OCI-LY3 (cell line): ENCODE measurements around the gene CHAC1.
"Not testable (repeated sequence)": the region's sequence is repeated elsewhere in the genome, so short reads cannot be mapped to it uniquely, and the experiment has no call there.

ENCODE experiments used
- H2AFZ ChIP-seq: fragments of 200-600, 300-600 bp; shearing (Covaris generic); 2 replicates; pipeline ENCODE4 v1.6.0; 2014; ENCODE audit warnings: antibody characterized with exemption, low read depth, low read length
- H3K27ac ChIP-seq: fragments of 200-600, 300-600 bp; sonication (generic); 2 replicates; pipeline ENCODE4 v1.5.1; 2014; ENCODE audit warnings: mild to moderate bottlenecking, low read length, moderate library complexity, mixed read lengths
- H3K27me3 ChIP-seq: fragments of 200-600, 300-600 bp; sonication (generic); 2 replicates; pipeline ENCODE4 v1.6.1; 2014; ENCODE audit warnings: low read depth, low read length, mixed read lengths
- H3K36me3 ChIP-seq: fragments of 200-600, 300-600 bp; sonication (generic); replicated peaks from 2 replicates; pipeline ENCODE3; 2014; ENCODE audit warnings: low read depth, low read length, mixed read lengths
- H3K4me1 ChIP-seq: fragments of 300-600, 200-600 bp; sonication (generic); 2 replicates; pipeline ENCODE4 v1.6.1; 2014; ENCODE audit warnings: low read length, mixed read lengths
- H3K4me2 ChIP-seq: fragments of 200-600, 300-600 bp; sonication (generic); 2 replicates; pipeline ENCODE4 v1.6.1; 2014; ENCODE audit warnings: low read length, mixed read lengths
- H3K4me3 ChIP-seq: fragments of 300-600, 200-600 bp; sonication (generic); 2 replicates; pipeline ENCODE4 v1.5.1; 2014; ENCODE audit warnings: antibody characterized with exemption, mild to moderate bottlenecking, low read length, moderate library complexity
- H3K79me2 ChIP-seq: fragments of 300-600, 200-600 bp; shearing (Covaris generic); 2 replicates; pipeline ENCODE4 v1.6.1; 2014; ENCODE audit warnings: mild to moderate bottlenecking, low read length, mixed read lengths
- H3K9ac ChIP-seq: fragments of 300-600, 200-600 bp; shearing (Covaris generic); 2 replicates; pipeline ENCODE4 v1.6.0; 2014; ENCODE audit warnings: mild to moderate bottlenecking, low read length, moderate library complexity
- H3K9me3 ChIP-seq: fragments of 200-600, 300-600 bp; shearing (Covaris generic); 2 replicates; pipeline ENCODE4 v1.6.1; 2014; ENCODE audit warnings: low read length, mixed read lengths; ENCODE audit not compliant: insufficient read depth
- H4K20me1 ChIP-seq: fragments of 200-600, 300-600 bp; sonication (generic); 2 replicates; pipeline ENCODE4 v1.6.1; 2016; ENCODE audit warnings: low read length, mixed read lengths; ENCODE audit not compliant: insufficient read depth
- EZH2phosphoT487 ChIP-seq: fragments of 200-600 bp; shearing (Covaris generic); IDR thresholded peaks from 2 replicates; pipeline ENCODE4 v1.6.1; 2018; ENCODE audit warnings: antibody characterized with exemption, mixed run types, low read depth
- TF ChIP-seq, protein P1 (sequence below): fragments of 200-600, 300-600 bp; sonication (generic); IDR thresholded peaks from 2 replicates; pipeline ENCODE4 v1.5.1; 2014; ENCODE audit warnings: antibody characterized with exemption, low read length, low read depth

CHAC1 gene

DNA sequence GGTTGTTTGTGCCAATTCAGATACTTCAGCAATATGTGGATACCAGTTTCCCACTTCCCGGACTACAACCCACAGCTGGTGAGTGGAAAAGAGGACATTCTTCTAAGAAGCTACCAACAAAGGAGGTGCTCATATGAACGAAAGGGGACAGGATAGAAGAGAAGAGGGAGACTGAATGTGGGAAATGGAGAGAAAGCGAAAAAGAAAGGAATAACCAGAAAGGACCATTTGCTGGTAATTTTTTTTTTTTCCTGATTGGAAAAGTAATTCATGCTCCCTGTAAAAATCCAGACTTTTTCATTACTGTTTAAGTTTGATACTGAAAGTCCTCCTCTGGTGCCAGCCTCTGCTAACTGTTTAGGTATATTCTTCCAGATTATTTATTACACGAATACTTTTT lies 1.5 kb upstream of the CHAC1 start:
- H3K27me3 ChIP-seq = no peaks in the 10 kb centered on the region
- H3K9ac ChIP-seq = peak overlapping the region; percentile 71
- peak overlapping the region; percentile 79 for H3K4me2 ChIP-seq
- no peaks in the 10 kb centered on the region for H3K79me2 ChIP-seq
- H4K20me1 ChIP-seq = no peaks in the 10 kb centered on the region
- H3K4me1 ChIP-seq = peaks cover 14% of the 10 kb centered on the region
- H3K27ac ChIP-seq = no peak overlapping the region
- peak overlapping the region; percentile 77 for H3K4me3 ChIP-seq
- no peaks in the 10 kb centered on the region for H3K9me3 ChIP-seq
- TF ChIP-seq EZH2phosphoT487 = no peak
- TF ChIP-seq, protein P1, sequence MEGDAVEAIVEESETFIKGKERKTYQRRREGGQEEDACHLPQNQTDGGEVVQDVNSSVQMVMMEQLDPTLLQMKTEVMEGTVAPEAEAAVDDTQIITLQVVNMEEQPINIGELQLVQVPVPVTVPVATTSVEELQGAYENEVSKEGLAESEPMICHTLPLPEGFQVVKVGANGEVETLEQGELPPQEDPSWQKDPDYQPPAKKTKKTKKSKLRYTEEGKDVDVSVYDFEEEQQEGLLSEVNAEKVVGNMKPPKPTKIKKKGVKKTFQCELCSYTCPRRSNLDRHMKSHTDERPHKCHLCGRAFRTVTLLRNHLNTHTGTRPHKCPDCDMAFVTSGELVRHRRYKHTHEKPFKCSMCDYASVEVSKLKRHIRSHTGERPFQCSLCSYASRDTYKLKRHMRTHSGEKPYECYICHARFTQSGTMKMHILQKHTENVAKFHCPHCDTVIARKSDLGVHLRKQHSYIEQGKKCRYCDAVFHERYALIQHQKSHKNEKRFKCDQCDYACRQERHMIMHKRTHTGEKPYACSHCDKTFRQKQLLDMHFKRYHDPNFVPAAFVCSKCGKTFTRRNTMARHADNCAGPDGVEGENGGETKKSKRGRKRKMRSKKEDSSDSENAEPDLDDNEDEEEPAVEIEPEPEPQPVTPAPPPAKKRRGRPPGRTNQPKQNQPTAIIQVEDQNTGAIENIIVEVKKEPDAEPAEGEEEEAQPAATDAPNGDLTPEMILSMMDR = no peak
- H3K36me3 ChIP-seq = peaks cover 3% of the 10 kb centered on the region
- 0 out of 2 replicates have a peak overlapping the region, but pooled peaks have one; percentile 50 for H2AFZ ChIP-seq

DNA sequence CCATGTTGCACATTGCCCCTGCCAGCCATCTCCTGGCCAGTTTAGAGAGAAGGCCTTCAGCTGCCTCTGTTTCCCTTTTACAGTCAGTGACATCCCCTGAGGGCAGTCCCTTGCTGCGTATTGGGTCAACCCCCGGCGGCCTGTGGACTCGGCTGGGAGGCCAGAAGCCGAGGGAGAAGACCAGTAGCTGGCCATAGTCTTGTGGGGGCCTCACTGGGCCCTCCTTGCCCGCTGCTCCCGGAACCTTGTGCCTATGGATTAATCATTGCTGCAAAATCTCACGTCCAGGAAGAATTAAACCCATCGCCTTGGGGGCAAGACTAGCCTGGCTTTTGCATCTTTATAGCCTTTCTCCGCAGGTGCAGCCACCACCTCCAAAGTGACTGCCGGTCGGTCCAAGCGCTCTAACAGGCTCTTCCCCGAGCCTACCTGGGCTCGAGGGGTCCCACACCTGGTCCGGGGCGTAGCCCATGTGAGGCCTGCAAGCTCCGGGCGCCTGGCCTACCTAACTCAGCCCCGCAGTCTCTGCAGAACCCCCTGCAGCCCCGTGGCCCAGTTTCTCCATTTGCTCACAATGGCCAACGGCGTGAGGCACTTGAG lies 870 bp upstream of the CHAC1 start:
- Histone ChIP-seq H3K4me3 (peak overlapping the region; percentile 77), H3K27ac (peak overlapping the region; percentile 53), H3K4me2 (peak overlapping the region; percentile 79), H3K4me1 (peaks cover 14% of the 10 kb centered on the region), H3K79me2 (no peaks in the 10 kb centered on the region), H3K27me3 (no peaks in the 10 kb centered on the region), H3K9me3 (no peaks in the 10 kb centered on the region), H2AFZ (0 out of 2 replicates have a peak overlapping the region, but pooled peaks have one; percentile 50), H3K9ac (peak overlapping the region; percentile 71), H4K20me1 (no peaks in the 10 kb centered on the region), H3K36me3 (peaks cover 3% of the 10 kb centered on the region)
- TF ChIP-seq EZH2phosphoT487 = no peak
- TF ChIP-seq, protein P1 = no peak

DNA sequence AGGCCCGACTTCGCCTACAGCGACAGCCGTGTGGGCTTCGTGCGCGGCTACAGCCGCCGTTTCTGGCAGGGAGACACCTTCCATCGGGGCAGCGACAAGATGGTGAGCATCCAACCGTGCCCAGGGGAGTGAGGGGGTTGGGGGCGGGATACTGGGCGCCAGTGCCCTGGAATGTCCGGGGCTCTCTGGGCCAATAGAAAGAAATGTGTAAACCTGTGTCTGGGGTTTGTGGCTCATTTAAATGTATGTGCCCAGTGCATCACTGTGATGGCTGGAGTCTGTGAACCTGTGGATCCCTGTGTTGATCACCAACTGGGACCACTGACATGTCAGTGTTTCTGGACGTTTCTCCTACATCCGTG lies 423 bp downstream of the CHAC1 start:
- no peak for TF ChIP-seq EZH2phosphoT487
- TF ChIP-seq, protein P1 = no peak
- H3K4me1 ChIP-seq = peaks cover 14% of the 10 kb centered on the region
- H3K4me2 ChIP-seq = peak overlapping the region; percentile 91
- peak overlapping the region; percentile 77 for H3K4me3 ChIP-seq
- no peaks in the 10 kb centered on the region for H3K27me3 ChIP-seq
- peaks cover 3% of the 10 kb centered on the region for H3K36me3 ChIP-seq
- H3K9ac ChIP-seq = peak overlapping the region; percentile 57
- no peaks in the 10 kb centered on the region for H3K79me2 ChIP-seq
- no peak overlapping the region; the same call in 1 of the 2 replicates for H2AFZ ChIP-seq
- no peak overlapping the region for H3K27ac ChIP-seq
- no peaks in the 10 kb centered on the region for H3K9me3 ChIP-seq
- H4K20me1 ChIP-seq = no peaks in the 10 kb centered on the region

DNA sequence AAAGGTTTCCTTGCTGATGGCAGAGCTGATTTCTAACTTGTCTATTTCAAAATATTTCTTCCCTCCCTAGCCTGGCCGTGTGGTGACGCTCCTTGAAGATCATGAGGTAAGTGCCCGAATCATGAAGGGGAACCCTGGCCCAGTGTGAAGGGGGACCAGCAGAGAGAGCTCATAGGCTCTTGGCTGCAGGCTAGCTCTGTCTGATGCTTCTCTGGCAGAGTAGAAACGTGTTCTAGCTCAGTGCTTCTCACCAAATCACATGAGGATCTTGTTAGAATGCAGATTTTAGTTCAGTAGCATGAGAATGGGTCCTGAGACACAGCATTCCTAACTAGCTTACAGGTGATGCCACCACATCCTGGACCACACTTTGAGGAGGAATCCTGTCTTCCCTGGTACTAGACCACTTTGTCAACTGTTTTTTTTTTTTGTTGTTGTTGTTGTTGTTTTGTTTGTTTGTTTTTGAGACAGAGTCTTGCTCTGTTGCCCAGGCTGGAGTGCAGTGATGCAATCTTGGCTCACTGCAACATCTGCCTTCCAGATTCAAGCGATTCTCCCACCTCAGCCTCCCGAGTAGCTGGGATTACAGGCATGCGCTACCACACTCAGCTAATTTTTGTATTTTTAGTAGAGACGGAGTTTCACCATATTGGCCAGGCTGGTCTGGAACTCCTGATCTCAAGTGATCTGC lies 1.0 kb downstream of the CHAC1 start:
- Histone ChIP-seq H3K4me1 (peaks cover 14% of the 10 kb centered on the region), H3K4me3 (peak overlapping the region; percentile 77), H3K4me2 (peak overlapping the region; percentile 91), H3K9ac (peak overlapping the region; percentile 57)
- H3K27me3 ChIP-seq, H2AFZ ChIP-seq, H3K36me3 ChIP-seq, H3K79me2 ChIP-seq, H3K9me3 ChIP-seq, H3K27ac ChIP-seq, H4K20me1 ChIP-seq: not testable (repeated sequence)
